ENCODE data around the gene TNFAIP8. TPM values are rescaled to one million over a fixed set of nuclear protein-coding genes. Genes with fewer than 3 reads are reported as not detected.

TNFAIP8 gene
- total and polyA plus RNA-seq, 7 donors, result 0.73 to 2.5 (median 1.6) TPM

DNA sequence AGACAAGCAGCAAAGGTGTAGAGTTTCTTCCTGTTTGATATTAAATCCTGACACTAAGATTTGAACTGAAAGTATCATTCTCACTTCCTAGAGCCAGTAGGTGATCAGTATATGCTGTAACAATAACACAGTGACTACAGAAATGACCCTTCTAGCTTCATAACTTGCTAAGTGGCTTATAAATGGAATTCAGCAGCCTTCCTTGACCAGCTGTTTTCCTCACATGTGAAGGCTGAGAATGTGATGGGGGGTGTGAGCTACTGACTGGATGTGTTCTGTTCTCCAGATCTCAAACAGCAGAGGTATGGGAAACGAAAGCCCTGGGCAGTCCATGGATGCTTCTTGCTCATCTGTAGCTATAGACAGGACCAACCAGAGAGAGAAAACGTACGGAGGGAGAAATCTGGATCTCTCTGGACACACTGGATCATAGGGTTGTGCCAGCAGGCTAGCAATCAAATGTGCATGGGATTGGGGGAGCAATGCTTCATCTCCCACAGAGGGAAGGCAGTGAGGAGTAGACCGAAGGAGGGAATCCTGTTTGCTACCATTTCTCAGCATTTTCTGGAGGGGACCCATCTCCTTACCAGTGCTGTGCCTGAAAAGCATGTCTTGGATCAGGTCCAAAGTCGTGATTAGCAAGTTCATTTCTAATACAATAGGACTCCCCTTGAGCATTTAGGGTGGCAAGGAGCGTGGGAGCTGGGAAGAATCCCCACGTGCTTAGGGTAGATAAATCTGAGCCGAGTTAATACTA, 39.4 kb downstream of the TNFAIP8 start:
- H3K4me1 ChIP-seq, result no peaks in the 10 kb centered on the region

DNA sequence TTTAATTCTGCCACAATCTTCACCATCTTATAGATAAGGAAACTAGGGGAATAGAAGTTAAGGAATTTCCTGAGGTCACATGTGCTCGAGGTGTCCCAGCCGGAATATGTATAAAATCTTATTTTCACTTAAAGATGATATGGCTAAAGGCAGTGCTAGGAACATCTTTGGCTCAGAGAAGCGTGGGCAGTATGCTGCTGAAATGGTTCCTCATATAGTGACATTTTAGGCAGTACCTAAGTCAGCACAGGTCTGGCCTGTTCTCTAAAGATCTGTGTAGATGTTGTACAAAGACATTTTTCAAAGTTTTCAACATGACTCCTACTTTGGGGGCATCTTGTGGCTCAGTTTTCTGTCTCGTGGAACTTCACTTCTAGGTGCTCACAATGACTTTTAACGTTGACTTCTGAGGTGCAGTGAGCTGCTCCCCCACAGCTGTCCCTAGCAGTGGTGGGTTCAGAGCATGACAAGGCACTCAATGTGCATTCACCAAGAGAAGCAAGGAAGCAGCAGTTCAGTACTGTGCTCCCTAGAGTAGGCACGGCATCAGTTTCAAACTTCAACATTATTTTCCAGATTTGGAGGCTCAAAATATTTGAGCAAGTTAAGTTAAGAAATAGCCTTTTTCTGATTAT, 40.3 kb downstream of the TNFAIP8 start:
- no peak for ATAC-seq
- intact Hi-C loops (cut with DNase I), result no loop called here
- H3K36me3 ChIP-seq (ENCODE audit: insufficient read depth in 1 of 2, low read depth in 1 of 2), result no peaks in the 10 kb centered on the region
- H3K9me3 ChIP-seq, result no peaks in the 10 kb centered on the region
- no peaks in the 10 kb centered on the region for H3K4me1 ChIP-seq
- no peaks in the 10 kb centered on the region for H3K27me3 ChIP-seq (ENCODE audit: insufficient read depth in 3 of 3, low read length in 2 of 3)
- TF ChIP-seq, protein P1, sequence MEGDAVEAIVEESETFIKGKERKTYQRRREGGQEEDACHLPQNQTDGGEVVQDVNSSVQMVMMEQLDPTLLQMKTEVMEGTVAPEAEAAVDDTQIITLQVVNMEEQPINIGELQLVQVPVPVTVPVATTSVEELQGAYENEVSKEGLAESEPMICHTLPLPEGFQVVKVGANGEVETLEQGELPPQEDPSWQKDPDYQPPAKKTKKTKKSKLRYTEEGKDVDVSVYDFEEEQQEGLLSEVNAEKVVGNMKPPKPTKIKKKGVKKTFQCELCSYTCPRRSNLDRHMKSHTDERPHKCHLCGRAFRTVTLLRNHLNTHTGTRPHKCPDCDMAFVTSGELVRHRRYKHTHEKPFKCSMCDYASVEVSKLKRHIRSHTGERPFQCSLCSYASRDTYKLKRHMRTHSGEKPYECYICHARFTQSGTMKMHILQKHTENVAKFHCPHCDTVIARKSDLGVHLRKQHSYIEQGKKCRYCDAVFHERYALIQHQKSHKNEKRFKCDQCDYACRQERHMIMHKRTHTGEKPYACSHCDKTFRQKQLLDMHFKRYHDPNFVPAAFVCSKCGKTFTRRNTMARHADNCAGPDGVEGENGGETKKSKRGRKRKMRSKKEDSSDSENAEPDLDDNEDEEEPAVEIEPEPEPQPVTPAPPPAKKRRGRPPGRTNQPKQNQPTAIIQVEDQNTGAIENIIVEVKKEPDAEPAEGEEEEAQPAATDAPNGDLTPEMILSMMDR (IDR thresholded peaks at IDR 0.05), result no peak
- no peak for DNase-seq
- WGBS, 3 donors, result 91 to 92% (median 91%) methylated on average over 6 of the region's 6 CpGs
- H3K27ac ChIP-seq, result no peak overlapping the region
- no peak overlapping the region for H3K4me3 ChIP-seq

More for the DNA sequence above, 39.4 kb downstream of the TNFAIP8 start:
- no peaks in the 10 kb centered on the region for H3K36me3 ChIP-seq (ENCODE audit: insufficient read depth in 1 of 2, low read depth in 1 of 2)
- H3K27ac ChIP-seq, result no peak overlapping the region
- ATAC-seq (no peak), DNase-seq (no peak)
- WGBS, 3 donors, result 79 to 82% (median 80%) methylated on average over 8 of the region's 8 CpGs
- H3K4me3 ChIP-seq, result no peak overlapping the region
- no peaks in the 10 kb centered on the region for H3K9me3 ChIP-seq
- TF ChIP-seq, protein P1 (IDR thresholded peaks at IDR 0.05), result no peak
- H3K27me3 ChIP-seq (ENCODE audit: insufficient read depth in 3 of 3, low read length in 2 of 3), result no peaks in the 10 kb centered on the region
- intact Hi-C loops (cut with DNase I), result no loop called here

DNA sequence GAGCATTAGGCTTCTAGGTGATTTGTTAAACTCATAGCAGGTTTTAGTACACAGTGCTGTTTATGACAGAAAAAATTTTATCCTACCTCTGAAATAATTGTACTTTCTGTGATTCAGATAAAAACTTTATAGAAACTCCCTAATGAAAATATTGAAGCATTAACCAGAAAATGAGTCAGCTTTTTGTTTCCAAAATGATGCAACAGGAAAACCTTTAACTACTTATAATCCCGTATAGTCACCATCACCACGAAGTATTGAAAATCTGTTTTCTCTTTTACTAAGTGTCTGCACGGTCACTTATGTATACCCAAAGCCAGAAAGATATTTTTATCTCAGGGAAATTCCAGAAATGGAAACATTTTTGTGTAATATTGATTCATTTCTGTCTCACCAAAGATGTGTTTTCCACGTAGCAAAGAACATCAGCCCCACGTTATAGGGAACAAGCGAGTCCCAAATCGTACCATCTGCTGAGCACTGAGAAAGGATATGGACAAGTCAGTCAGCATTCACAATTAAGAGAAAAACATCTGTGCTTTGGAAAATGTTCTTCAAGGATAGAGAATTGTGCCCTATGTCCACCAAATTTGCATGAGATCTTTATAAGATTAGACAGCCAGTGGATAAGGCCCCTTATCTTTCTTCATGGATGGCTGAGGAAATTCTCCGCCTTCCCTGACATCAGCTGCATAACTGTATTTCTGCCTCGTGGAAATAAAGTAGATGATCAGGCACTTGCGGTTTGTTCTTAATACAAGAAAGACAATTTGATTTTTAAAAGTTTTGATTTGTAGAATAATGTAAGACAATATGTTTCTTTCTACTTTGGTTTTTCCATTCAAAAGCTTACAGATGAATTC, 41.9 kb downstream of the TNFAIP8 start:
- H3K36me3 ChIP-seq (ENCODE audit: insufficient read depth in 1 of 2, low read depth in 1 of 2), result no peaks in the 10 kb centered on the region
- 63 to 65% (median 64%) methylated on average over 10 of the region's 10 CpGs for WGBS, 3 donors
- TF ChIP-seq, protein P1 (IDR thresholded peaks at IDR 0.05), result no peak
- intact Hi-C loops (cut with DNase I), result no loop called here
- DNase-seq (no peak), ATAC-seq (no peak)
- H3K9me3 ChIP-seq, result no peaks in the 10 kb centered on the region
- no peaks in the 10 kb centered on the region for H3K27me3 ChIP-seq (ENCODE audit: insufficient read depth in 3 of 3, low read length in 2 of 3)
- no peak overlapping the region for H3K27ac ChIP-seq
- H3K4me3 ChIP-seq, result no peak overlapping the region
- H3K4me1 ChIP-seq, result no peaks in the 10 kb centered on the region

DNA sequence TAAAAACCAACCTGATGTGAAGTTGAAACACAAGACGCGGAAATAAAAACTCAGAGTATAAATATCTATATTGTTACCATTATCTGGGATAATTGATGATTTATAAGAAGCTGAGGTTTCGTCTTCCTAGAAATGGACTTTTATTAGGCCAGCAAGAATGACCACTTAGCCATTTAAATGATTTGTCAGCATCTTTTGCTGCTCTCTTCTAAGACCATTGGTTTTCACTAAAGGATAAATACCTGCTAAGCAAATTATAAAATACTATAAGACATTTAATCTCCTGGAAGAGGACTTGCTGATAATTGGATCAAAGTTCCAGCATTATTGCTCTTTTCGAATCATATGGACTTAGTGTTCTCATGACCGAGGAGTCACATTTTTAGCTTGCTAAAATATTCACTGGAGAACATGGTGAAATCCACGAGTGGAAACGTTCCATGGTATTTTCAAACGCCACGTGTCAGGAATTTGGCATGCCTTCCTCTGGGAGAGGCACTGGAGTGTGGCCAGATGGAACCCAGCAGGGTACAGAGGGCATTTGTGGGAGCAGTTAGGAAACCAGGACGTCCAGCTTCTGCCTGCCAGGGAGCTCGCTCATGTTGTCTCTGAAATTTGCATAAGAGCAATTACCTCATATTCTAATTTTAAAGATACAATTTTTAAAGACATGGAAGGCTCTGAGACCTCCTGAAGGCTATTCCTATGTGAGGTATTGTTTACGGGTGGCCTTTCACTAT, 43.1 kb downstream of the TNFAIP8 start:
- intact Hi-C loops (cut with DNase I), result no loop called here
- Histone ChIP-seq H3K4me1 (no peaks in the 10 kb centered on the region), H3K27ac (no peak overlapping the region), H3K27me3 (ENCODE audit: insufficient read depth in 3 of 3, low read length in 2 of 3) (no peaks in the 10 kb centered on the region), H3K9me3 (no peaks in the 10 kb centered on the region), H3K36me3 (ENCODE audit: insufficient read depth in 1 of 2, low read depth in 1 of 2) (no peaks in the 10 kb centered on the region), H3K4me3 (no peak overlapping the region)
- DNase-seq (peak; percentile 40 to 64), ATAC-seq (peak in 3 of 4 donors; percentile 72 to 76 (median 73))
- TF ChIP-seq, protein P1 (IDR thresholded peaks at IDR 0.05), result no peak
- WGBS, 3 donors, result 38 to 53% (median 39%) methylated on average over 12 of the region's 12 CpGs
